ENCODE data around the gene CCN6. TPM values are rescaled to one million over a fixed set of nuclear protein-coding genes. Genes with fewer than 3 reads are reported as not detected.

Gene CCN6
- total RNA-seq, 4 donors from 2014 or later, result 0.38 TPM; not detected in 3

GRCh38 chr6:112021691-112022310 lies 32.1 kb upstream of the CCN6 start:
- WGBS, 2 donors, result 59 to 75% methylated on average over 6 of the region's 6 CpGs

GRCh38 chr6:112022749-112023148 lies 31.2 kb upstream of the CCN6 start:
- H3K27me3 ChIP-seq, result no peaks in the 10 kb centered on the region
- intact Hi-C loops (cut with DNase I), result no loop called here
- DNase-seq, result no peak
- peaks cover 0 to 20% (median 0%) of the 10 kb centered on the region in 3 donors for H3K4me1 ChIP-seq
- no peak overlapping the region for H3K4me3 ChIP-seq
- no peak overlapping the region for H3K27ac ChIP-seq
- H3K9me3 ChIP-seq, result peaks cover 0 to 3% (median 0%) of the 10 kb centered on the region in 3 donors
- TF ChIP-seq CTCF (IDR thresholded peaks at IDR 0.05) (no peak), POLR2A (IDR thresholded peaks at IDR 0.05) (no peak)
- H3K36me3 ChIP-seq, result no peaks in the 10 kb centered on the region

More at GRCh38 chr6:112021691-112022310, 32.1 kb upstream of the CCN6 start:
- Histone ChIP-seq H3K4me1 (peaks cover 0 to 21% (median 0%) of the 10 kb centered on the region in 3 donors), H3K27me3 (no peaks in the 10 kb centered on the region), H3K36me3 (no peaks in the 10 kb centered on the region), H3K4me3 (no peak overlapping the region), H3K27ac (no peak overlapping the region), H3K9me3 (peaks cover 0 to 3% (median 0%) of the 10 kb centered on the region in 3 donors)
- TF ChIP-seq CTCF (IDR thresholded peaks at IDR 0.05), result no peak
- no peak for TF ChIP-seq POLR2A (IDR thresholded peaks at IDR 0.05)
- no peak for DNase-seq
- intact Hi-C loops (cut with DNase I), result no loop called here

GRCh38 chr6:112024464-112024863 lies 29.4 kb upstream of the CCN6 start:
- H3K36me3 ChIP-seq, result no peaks in the 10 kb centered on the region
- H3K9me3 ChIP-seq, result peaks cover 0 to 3% (median 0%) of the 10 kb centered on the region in 3 donors
- no peak overlapping the region for H3K27ac ChIP-seq
- intact Hi-C loops (cut with DNase I), result no loop called here
- 96 to 97% methylated on average over 4 of the region's 4 CpGs for WGBS, 2 donors
- H3K4me1 ChIP-seq, result peaks cover 0 to 17% (median 0%) of the 10 kb centered on the region in 3 donors
- no peaks in the 10 kb centered on the region for H3K27me3 ChIP-seq
- DNase-seq, result no peak
- H3K4me3 ChIP-seq, result no peak overlapping the region
- no peak for TF ChIP-seq CTCF (IDR thresholded peaks at IDR 0.05)
- no peak for TF ChIP-seq POLR2A (IDR thresholded peaks at IDR 0.05)

GRCh38 chr6:112026933-112027332 lies 27.0 kb upstream of the CCN6 start:
- intact Hi-C loops (cut with DNase I), result no loop called here

GRCh38 chr6:112027942-112028674 lies 25.8 kb upstream of the CCN6 start:
- Histone ChIP-seq H3K36me3 (no peaks in the 10 kb centered on the region), H3K4me1 (peaks cover 0 to 35% (median 0%) of the 10 kb centered on the region in 3 donors), H3K4me3 (no peak overlapping the region), H3K27me3 (no peaks in the 10 kb centered on the region), H3K9me3 (peaks cover 0 to 3% (median 0%) of the 10 kb centered on the region in 3 donors), H3K27ac (peak overlapping the region in 2 of 4 donors; percentile 26 to 40)
- TF ChIP-seq POLR2A (IDR thresholded peaks at IDR 0.05), result no peak
- TF ChIP-seq CTCF (IDR thresholded peaks at IDR 0.05), result no peak
- intact Hi-C loops (cut with DNase I), result no loop called here
- 40 to 62% methylated on average over 3 of the region's 3 CpGs for WGBS, 2 donors
- DNase-seq, result no peak

More at GRCh38 chr6:112026933-112027332, 27.0 kb upstream of the CCN6 start:
- peaks cover 0 to 3% (median 0%) of the 10 kb centered on the region in 3 donors for H3K9me3 ChIP-seq
- H3K36me3 ChIP-seq, result no peaks in the 10 kb centered on the region
- H3K27me3 ChIP-seq, result no peaks in the 10 kb centered on the region
- 80 to 93% methylated on average over 2 to 3 of the region's 4 CpGs for WGBS, 2 donors
- no peak overlapping the region for H3K27ac ChIP-seq
- no peak for DNase-seq
- no peak overlapping the region for H3K4me3 ChIP-seq
- peaks cover 0 to 35% (median 0%) of the 10 kb centered on the region in 3 donors for H3K4me1 ChIP-seq
- TF ChIP-seq POLR2A (IDR thresholded peaks at IDR 0.05), result no peak
